Common myeloid progenitor, CD34-positive (primary cell): ENCODE results near the gene SLC39A7.

Experiments used
- CTCF ChIA-PET: fragments of 350-600 bp; sonication (Branson Sonifier 250); formaldehyde crosslinking; loops from one replicate; lab custom pipeline; 2021; ENCODE audit warnings: antibody characterized with exemption; lab: Charles Lee
- POLR2A ChIA-PET: fragments of 350-600 bp; sonication (Branson Sonifier 250); formaldehyde crosslinking; loops from one replicate; lab custom pipeline; 2021; ENCODE audit warnings: antibody characterized with exemption; lab: Charles Lee
- DNase-seq, 3 donors: peaks; one replicate each; pipeline versions ENCODE4 v3.0.0 to v3.0.0-alpha.2; 2013
- H3K27ac ChIP-seq, 2 experiments: 1 replicate in 1 of 2; 2 replicates in 1 of 2; pipeline ENCODE4 v1.7.0; 2013; ENCODE audit warnings: inconsistent platforms in 2 of 2, low read length in 2 of 2, mild to moderate bottlenecking in 2 of 2, low read depth in 1 of 2, moderate library complexity in 1 of 2; ENCODE audit not compliant: severe bottlenecking in 2 of 2, insufficient read depth in 1 of 2, poor library complexity in 1 of 2
- H3K27me3 ChIP-seq, 5 experiments: replicated peaks in 2 of 5; 1 replicate in 3 of 5; 2 replicates in 2 of 5; pipeline versions ENCODE4 v1.6.1 to v1.7.0; 2013; ENCODE audit warnings: low read length in 4 of 5, mild to moderate bottlenecking in 2 of 5, moderate library complexity in 2 of 5, inconsistent platforms in 1 of 5; ENCODE audit not compliant: insufficient read depth in 5 of 5, control insufficient read depth in 4 of 5
- H3K36me3 ChIP-seq, 4 experiments: 1 replicate in 2 of 4; 2 replicates in 2 of 4; pipeline versions ENCODE4 v1.6.1 to v1.7.0; 2013; ENCODE audit warnings: low read length in 3 of 4, control low read depth in 1 of 4, mild to moderate bottlenecking in 1 of 4; ENCODE audit not compliant: control insufficient read depth in 4 of 4, insufficient read depth in 4 of 4
- H3K4me1 ChIP-seq, 4 experiments: 1 replicate in 3 of 4; 2 replicates in 1 of 4; pipeline versions ENCODE4 v1.6.1 to v1.7.1; 2013; ENCODE audit warnings: low read length in 3 of 4, mild to moderate bottlenecking in 3 of 4, control low read depth in 1 of 4, inconsistent platforms in 1 of 4, moderate library complexity in 1 of 4; ENCODE audit not compliant: control insufficient read depth in 4 of 4, insufficient read depth in 4 of 4; ENCODE audit errors: control extremely low read depth in 1 of 4
- H3K4me3 ChIP-seq, 7 experiments: 1 replicate in 4 of 7; 2 replicates in 3 of 7; pipeline versions ENCODE4 v1.5.1 to v1.7.0; 2013; ENCODE audit warnings: mild to moderate bottlenecking in 7 of 7, low read length in 6 of 7, moderate library complexity in 6 of 7, inconsistent platforms in 2 of 7, low read depth in 2 of 7, control low read depth in 1 of 7; ENCODE audit not compliant: insufficient read depth in 4 of 7, control insufficient read depth in 1 of 7; ENCODE audit errors: extremely low read depth in 1 of 7
- H3K9me3 ChIP-seq, 5 experiments: 1 replicate in 4 of 5; 2 replicates in 1 of 5; pipeline versions ENCODE4 v1.6.1 to v1.7.1; 2013; ENCODE audit warnings: low read length in 4 of 5, mild to moderate bottlenecking in 2 of 5, inconsistent platforms in 1 of 5, low read depth in 1 of 5, moderate library complexity in 1 of 5; ENCODE audit not compliant: control insufficient read depth in 4 of 5, insufficient read depth in 2 of 5; ENCODE audit errors: control extremely low read depth in 1 of 5
- WGBS: methylation state at CpG from one replicate; pipeline ENCODE4 v1.1.5; 2013; ENCODE audit not compliant: insufficient coverage; 5-methylcytosine and 5-hydroxymethylcytosine counted together

SLC39A7 gene

GRCh38 chr6:33211136-33211535, 10.5 kb downstream of the SLC39A7 start:
- CTCF ChIA-PET, result interaction anchor here (1.1 to 2.6 kb wide), 5 partner anchors 8 to 37 kb away, joined by 3 to 9 read pairs (median 4); no protein-coding TSS in a partner anchor
- no peak overlapping the region for H3K4me3 ChIP-seq
- DNase-seq, result no peak
- H3K36me3 ChIP-seq, result peaks cover 2 to 26% (median 13%) of the 10 kb centered on the region in 4 experiments
- H3K27ac ChIP-seq, result no peak overlapping the region
- POLR2A ChIA-PET, result no interaction called here
- H3K4me1 ChIP-seq, result peaks cover 8 to 33% (median 29%) of the 10 kb centered on the region in 4 experiments
- peaks cover 0 to 2% (median 0%) of the 10 kb centered on the region in 5 experiments for H3K27me3 ChIP-seq
- no peaks in the 10 kb centered on the region for H3K9me3 ChIP-seq
- WGBS, result 98% methylated on average over 7 of the region's 17 CpGs

- CTCF ChIA-PET, result interaction anchor here (1.1 to 2.6 kb wide), 4 partner anchors 9 to 37 kb away, joined by 3 to 9 read pairs (median 4); no protein-coding TSS in a partner anchor
- 93% methylated on average over 3 of the region's 18 CpGs for WGBS
Measured at GRCh38 chr6:33211666-33212422, 11.2 kb downstream of the SLC39A7 start.

GRCh38 chr6:33212857-33213165, 12.1 kb downstream of the SLC39A7 start:
- 0% methylated on average over 3 of the region's 6 CpGs for WGBS
- DNase-seq, result no peak
- Histone ChIP-seq H3K27me3 (peaks cover 0 to 2% (median 0%) of the 10 kb centered on the region in 5 experiments), H3K4me1 (peaks cover 8 to 27% (median 23%) of the 10 kb centered on the region in 4 experiments), H3K36me3 (peaks cover 2 to 26% (median 13%) of the 10 kb centered on the region in 4 experiments), H3K27ac (peak overlapping the region in 1 of 2 experiments; percentile 21), H3K4me3 (peak overlapping the region in 6 of 7 experiments; percentile 59 to 78 (median 68)), H3K9me3 (no peaks in the 10 kb centered on the region)
- ChIA-PET POLR2A (interaction anchor here (0.5 kb wide), 1 partner anchor 113 kb away, joined by 3 read pairs; no protein-coding TSS in a partner anchor), CTCF (interaction anchor here (0.6 kb wide), 1 partner anchor 194 kb away, joined by 3 read pairs; no protein-coding TSS in a partner anchor)

More at GRCh38 chr6:33211666-33212422, 11.2 kb downstream of the SLC39A7 start:
- DNase-seq, result no peak
- H3K4me1 ChIP-seq, result peaks cover 8 to 33% (median 29%) of the 10 kb centered on the region in 4 experiments
- H3K9me3 ChIP-seq, result no peaks in the 10 kb centered on the region
- peaks cover 2 to 26% (median 13%) of the 10 kb centered on the region in 4 experiments for H3K36me3 ChIP-seq
- H3K27me3 ChIP-seq, result peaks cover 0 to 2% (median 0%) of the 10 kb centered on the region in 5 experiments
- no peak overlapping the region for H3K27ac ChIP-seq
- no peak overlapping the region for H3K4me3 ChIP-seq
- POLR2A ChIA-PET, result interaction anchor here (0.5 kb wide), 2 partner anchors 86 to 112 kb away, joined by 3 read pairs; no protein-coding TSS in a partner anchor

- Histone ChIP-seq H3K9me3 (no peaks in the 10 kb centered on the region), H3K4me3 (peak overlapping the region; percentile 45 to 78 (median 64)), H3K36me3 (peaks cover 2 to 26% (median 13%) of the 10 kb centered on the region in 4 experiments), H3K27me3 (peaks cover 0 to 2% (median 0%) of the 10 kb centered on the region in 5 experiments), H3K4me1 (peaks cover 8 to 25% (median 22%) of the 10 kb centered on the region in 4 experiments), H3K27ac (peak overlapping the region in 1 of 2 experiments; percentile 21)
- CTCF ChIA-PET, result interaction anchor here (0.6 kb wide), 1 partner anchor 195 kb away, joined by 3 read pairs; no protein-coding TSS in a partner anchor
- DNase-seq, result peak in 2 of 3 donors; percentile 53 to 71
- 0% methylated on average over 31 of the region's 43 CpGs for WGBS
- POLR2A ChIA-PET, result no interaction called here
Measured at GRCh38 chr6:33213166-33213988, 12.7 kb downstream of the SLC39A7 start.

- Histone ChIP-seq H3K9me3 (no peaks in the 10 kb centered on the region), H3K36me3 (peaks cover 2 to 26% (median 13%) of the 10 kb centered on the region in 4 experiments), H3K4me1 (peaks cover 6 to 21% (median 19%) of the 10 kb centered on the region in 4 experiments), H3K27me3 (peaks cover 0 to 2% (median 0%) of the 10 kb centered on the region in 5 experiments), H3K4me3 (peak overlapping the region in 6 of 7 experiments; percentile 59 to 78 (median 68)), H3K27ac (no peak overlapping the region)
- ChIA-PET POLR2A (no interaction called here), CTCF (no interaction called here)
- WGBS, result 2% methylated on average over 6 of the region's 9 CpGs
- DNase-seq, result no peak
Measured at GRCh38 chr6:33213989-33214335, 13.3 kb downstream of the SLC39A7 start.

GRCh38 chr6:33215271-33216116, 14.8 kb downstream of the SLC39A7 start:
- Histone ChIP-seq H3K4me3 (no peak overlapping the region), H3K9me3 (no peaks in the 10 kb centered on the region), H3K36me3 (peaks cover 2 to 16% (median 5%) of the 10 kb centered on the region in 4 experiments), H3K27ac (no peak overlapping the region), H3K4me1 (peaks cover 4 to 18% (median 16%) of the 10 kb centered on the region in 4 experiments), H3K27me3 (peaks cover 0 to 2% (median 0%) of the 10 kb centered on the region in 5 experiments)
- WGBS, result 100% methylated on average over 4 of the region's 9 CpGs
- ChIA-PET CTCF (interaction anchor here (1.3 kb wide), 1 partner anchor 89 kb away, joined by 3 read pairs; no protein-coding TSS in a partner anchor), POLR2A (no interaction called here)
- DNase-seq, result no peak
